ENCODE data around the gene HK3.

HK3 gene

DNA sequence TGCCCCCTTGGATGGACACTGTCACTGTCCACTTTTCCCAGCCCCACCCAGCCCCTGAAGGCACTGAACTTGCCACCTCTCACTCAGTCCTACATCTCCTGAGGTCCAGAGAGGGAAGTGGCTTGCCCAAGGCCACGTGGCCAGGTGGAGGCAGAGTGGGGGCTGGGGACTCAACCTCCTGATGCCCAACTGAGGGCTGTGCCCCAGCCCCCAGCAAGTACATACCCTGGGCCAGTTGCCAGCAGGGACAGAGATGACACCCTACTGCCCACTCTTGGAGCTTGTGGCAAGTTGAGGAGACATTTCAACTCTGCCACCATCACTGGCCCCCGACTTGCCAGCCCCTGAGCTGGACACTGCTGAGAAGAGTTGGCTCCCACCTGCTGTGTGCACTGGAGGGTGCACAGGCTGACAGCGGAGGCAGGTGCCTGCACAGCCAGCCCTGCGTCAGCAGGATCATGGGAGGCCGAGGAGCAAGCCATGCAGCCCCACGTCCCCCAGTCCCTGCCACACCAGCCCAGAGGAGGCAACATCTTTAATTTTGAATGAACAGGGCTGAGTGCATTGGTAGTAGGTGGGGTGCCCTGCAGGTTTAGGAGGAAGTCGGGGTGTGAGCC, 49.4 kb downstream of the HK3 start:
- no peak for DNase-seq (ENCODE audit: low read depth)

GRCh38 chr5:176848651-176849050, 50.5 kb downstream of the HK3 start:
- DNase-seq (ENCODE audit: low read depth), result no peak

DNA sequence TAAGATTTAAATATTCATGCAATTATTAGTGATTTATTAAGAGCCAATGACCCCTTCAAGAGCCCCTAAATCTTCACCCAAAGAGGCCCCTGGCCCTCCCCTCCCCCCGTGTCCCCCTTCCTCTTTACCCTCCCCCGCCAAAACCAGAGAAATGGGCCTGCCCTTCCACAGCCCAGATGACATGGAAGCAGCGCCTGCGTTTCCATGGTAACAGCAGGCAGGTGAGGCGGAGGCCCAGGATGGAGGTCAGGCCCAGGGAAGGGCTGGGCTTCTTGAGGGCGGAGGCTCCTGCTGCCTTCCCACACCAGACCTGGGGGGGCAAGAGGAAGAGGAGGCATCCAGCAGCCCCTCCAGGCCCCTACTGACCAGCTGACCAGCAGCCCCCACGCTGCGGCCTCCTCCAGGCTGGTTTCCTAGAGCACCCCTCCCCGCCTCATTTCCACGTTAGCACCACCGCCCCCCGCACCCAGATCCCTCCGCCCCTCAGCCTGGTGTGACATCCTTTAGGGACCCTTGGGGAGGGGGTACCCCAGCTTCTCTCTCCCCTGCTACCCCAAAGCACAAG, 51.3 kb downstream of the HK3 start:
- no peak for DNase-seq (ENCODE audit: low read depth)

- no peak for DNase-seq (ENCODE audit: low read depth)
Measured at GRCh38 chr5:176847148-176847547, 52.0 kb downstream of the HK3 start.

- DNase-seq (ENCODE audit: low read depth), result no peak
Measured at GRCh38 chr5:176846335-176847140, 52.6 kb downstream of the HK3 start.

GRCh38 chr5:176845392-176845713, 53.8 kb downstream of the HK3 start:
- no peak for DNase-seq (ENCODE audit: low read depth)

DNA sequence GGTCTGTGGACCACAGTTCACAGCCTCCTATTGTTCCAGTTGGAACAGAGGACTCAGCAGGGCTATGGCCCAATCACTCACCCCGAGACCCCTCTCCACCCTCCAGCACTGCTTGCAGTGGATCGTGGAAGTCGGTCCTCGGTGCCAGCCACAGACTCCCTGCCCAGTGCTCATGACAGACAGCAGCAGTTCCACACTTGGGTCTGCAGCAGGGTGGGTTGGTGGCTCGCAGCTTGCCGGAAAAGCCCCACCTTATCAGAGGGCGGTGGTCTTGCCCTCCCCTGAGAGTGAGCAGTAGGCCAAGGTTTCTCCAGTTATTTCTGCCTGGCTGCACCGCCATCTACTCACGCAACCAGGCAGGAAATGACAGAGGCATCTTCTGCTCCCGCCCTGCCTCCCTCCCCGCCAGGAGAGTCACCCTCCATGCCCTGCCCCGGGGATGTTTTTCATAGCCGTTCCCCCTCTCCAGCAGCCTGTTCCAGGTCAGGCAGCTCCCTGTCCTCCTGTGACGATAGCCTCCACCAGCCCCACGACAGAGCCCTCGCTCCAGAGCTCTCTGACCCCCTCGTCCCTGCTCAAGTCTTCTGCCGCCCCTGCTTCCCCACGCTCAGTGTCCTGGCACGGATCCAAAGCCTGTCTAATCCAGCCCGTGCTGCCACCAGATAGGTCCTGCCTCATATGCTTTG, 54.3 kb downstream of the HK3 start:
- no peak for DNase-seq (ENCODE audit: low read depth)

DNA sequence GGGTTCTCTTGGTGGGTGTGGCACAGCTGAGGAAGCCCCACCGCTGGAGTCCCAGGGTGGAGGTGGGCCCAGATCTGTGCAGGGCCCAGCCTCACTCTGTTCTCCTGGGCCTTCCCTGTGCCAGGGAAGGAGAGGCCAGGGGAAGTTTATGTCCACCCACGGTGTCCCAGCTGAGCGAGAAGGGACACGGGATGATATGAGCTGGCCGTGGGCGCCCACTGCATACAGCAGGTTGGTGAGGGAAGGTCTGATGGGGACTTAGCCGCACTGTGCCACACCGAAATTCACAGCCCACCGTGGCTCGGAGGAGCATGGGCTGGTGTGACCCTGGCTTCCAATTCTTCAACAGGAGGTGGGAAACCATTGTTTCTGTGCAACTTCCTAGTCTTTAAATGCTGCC, 54.9 kb downstream of the HK3 start:
- DNase-seq (ENCODE audit: low read depth), result no peak

DNA sequence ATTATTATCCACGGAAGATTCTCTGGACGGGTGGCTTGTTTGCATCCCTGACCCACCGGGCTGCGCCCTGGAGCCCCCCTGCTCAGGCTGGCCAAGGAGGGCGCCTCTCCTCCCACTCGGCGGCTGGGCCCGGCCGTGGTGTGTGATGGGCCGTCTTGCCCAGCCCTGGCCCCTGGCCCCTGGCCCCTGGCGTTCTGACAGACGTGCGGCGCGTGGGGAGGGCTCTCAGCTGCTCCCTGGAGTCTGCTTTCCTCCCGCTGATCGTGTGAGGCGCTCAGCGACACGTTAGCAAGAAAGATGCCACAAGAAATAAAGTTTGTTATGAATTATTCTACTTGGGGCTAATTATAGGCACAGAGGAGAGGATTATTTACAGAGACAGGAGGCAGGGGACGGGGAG, 55.5 kb downstream of the HK3 start:
- no peak for DNase-seq (ENCODE audit: low read depth)

DNA sequence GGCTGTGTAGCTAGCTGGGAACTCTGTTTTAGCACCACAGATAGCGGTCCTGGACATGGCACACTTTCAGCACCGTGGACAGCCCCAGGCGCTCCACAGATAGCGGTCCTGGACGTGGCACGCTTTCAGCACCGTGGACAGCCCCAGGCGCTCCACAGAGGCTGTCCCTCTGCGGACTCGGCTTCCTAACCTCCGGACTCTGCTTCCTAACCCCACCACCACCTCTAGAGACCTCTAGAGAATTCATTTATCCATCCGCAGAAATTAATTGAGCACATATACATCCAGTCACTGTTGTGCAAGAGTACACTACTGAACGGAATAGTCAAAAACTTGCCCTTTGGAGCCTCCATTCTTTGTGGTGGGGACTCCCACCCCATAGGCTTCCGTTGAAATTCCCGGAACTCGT, 61.4 kb downstream of the HK3 start:
- peak; percentile 55 for DNase-seq (ENCODE audit: low read depth)

DNA sequence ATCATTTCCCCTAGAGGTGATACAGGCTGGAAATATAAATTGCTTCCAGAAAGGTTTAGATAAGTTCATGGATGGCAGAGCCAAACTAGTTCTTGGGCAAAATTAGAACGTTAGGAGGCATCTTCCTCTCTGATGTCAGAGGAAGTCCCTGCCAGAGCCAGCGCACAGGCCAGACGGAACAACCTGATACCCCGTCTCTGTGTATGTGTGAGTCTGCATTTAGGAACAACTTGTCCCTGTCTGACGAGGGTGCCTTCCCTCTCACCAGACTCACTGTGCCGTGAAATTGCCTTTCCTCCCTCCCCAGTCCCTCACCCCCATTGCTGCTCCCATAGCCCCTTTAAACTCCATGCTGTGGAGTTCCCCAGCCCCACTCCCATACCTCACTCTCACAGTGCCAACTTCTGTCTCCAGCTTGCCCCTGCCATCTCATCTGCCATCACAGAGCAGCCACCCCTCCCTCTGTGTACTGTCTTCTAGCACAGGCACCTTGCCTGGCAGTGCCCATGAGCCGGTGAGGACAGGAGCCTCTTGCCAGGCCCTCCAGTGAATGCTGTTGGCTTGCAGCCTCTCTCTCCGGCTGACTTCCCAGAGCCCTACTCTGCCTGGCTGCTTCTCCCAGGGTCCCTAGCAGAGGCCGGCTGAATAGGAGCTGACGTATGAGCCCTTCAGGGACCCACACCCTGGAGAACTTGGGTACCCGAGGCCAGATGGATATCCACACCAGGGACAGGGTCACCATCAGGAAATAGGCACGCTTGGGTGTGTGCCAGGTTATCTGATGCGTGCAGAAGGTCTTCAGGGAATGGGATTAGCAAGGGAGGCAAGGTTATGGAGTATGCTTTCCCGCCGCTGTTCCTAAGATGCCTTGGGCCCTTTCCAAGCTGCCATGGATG, 62.1 kb downstream of the HK3 start:
- no peak for DNase-seq (ENCODE audit: low read depth)

DNA sequence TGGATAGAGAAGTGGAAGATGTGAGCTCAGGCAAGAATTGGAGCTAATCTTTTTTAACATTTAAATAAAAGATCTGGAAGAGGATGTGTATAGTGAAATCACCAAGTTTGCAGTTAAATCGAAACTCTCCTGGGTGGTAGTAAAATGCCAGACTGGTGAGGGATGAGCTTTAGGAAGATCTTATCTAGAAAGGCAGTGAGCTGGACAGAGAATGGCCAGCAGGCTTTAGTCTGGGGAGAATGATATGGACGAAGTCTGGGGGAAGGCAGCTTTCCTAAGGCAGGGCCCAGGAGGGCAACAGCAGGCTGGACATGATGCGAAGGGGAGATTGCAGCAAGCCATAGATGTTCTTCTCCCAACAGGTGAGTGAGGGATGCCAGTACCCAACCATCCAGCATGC, 63.2 kb downstream of the HK3 start:
- no peak for DNase-seq (ENCODE audit: low read depth)

DNA sequence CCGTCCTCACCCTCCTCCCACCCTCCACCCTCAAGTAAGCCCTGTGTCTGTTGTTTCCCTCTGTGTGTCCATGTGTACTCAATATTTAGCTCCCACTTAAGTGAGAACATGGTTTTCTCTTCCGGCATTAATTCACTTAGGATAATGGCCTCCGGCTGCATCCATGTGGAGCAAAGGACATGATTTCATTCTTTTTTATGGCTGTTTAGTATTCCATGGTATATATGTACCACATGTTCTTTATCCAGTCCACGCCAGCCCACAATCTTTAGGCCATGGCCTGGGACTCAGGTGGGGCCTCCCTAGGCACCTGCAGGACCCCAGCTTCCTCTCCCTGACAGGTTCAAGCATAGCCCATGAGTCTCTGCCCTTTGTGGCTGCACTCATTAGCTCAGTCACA, 65.9 kb downstream of the HK3 start:
- DNase-seq (ENCODE audit: low read depth), result no peak

DNA sequence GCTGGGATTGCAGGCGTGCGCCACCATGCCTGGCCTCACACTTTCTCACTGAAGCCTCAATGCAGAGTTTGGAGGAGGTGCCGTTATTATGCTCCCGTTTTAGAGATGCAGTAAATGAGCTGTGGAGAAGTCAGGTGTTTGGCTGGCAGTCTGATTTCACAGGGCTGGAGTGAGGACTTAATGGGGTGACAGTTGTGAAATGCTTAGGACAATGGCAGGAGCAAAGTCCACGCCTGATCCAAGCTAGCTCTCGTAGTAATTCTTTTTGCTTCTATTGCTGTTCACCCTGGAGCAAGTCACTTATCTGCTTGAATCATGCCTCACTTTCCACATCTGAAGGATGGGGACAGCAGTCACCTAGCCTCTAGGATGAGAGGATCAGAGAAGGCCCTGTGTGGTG, 67.0 kb downstream of the HK3 start:
- DNase-seq (ENCODE audit: low read depth), result no peak

- no peak for DNase-seq (ENCODE audit: low read depth)
Measured at GRCh38 chr5:176831425-176831824, 67.7 kb downstream of the HK3 start.

- no peak for DNase-seq (ENCODE audit: low read depth)
Measured at GRCh38 chr5:176830995-176831423, 68.1 kb downstream of the HK3 start.

Data from CMK (cell line).